HepG2 (cell line): ENCODE results near the gene MAPKAPK3. TPM values are rescaled to one million over a fixed set of nuclear protein-coding genes. Genes with fewer than 3 reads are reported as not detected.
A peak's percentile ranks its signal among the peaks of the same experiment; 100 is the strongest.

Source experiments
- ARHGAP35 ChIP-seq: sonication (generic); formaldehyde crosslinking; IDR thresholded peaks from 2 replicates; pipeline ENCODE4 v1.9.0; 2022; ENCODE audit warnings: mild to moderate bottlenecking, inconsistent platforms, moderate library complexity, missing genetic modification reagents, borderline replicate concordance
- BORCS8-MEF2B ChIP-seq: sonication (generic); formaldehyde crosslinking; IDR thresholded peaks from 2 replicates; pipeline ENCODE4 v1.8.0; 2022; ENCODE audit warnings: mild to moderate bottlenecking, missing genetic modification reagents
- CENPX ChIP-seq: sonication (generic); formaldehyde crosslinking; IDR thresholded peaks from 2 replicates; pipeline ENCODE4 v1.9.0; 2021; ENCODE audit warnings: mild to moderate bottlenecking, missing genetic modification reagents, moderate library complexity
- ETV6 ChIP-seq: sonication (generic); formaldehyde crosslinking; conservative IDR thresholded peaks from 2 replicates; pipeline ENCODE4 v1.4.0; 2020; ENCODE audit warnings: missing genetic modification reagents
- FLYWCH1 ChIP-seq: sonication (generic); formaldehyde crosslinking; IDR thresholded peaks from 2 replicates; pipeline ENCODE4 v1.8.1; 2023; ENCODE audit warnings: mild to moderate bottlenecking, missing genetic modification reagents
- GABPA ChIP-seq, 2 experiments: IDR thresholded peaks; 2 replicates each; pipeline ENCODE4 v1.6.1; 2011 to 2016; ENCODE audit warnings: low read depth in 2 of 2, low read length in 1 of 2, missing biosample characterization in 1 of 2, missing genetic modification characterization in 1 of 2
- KLF13 ChIP-seq: sonication (generic); formaldehyde crosslinking; IDR thresholded peaks from 2 replicates; pipeline ENCODE4 v1.4.0; 2020; ENCODE audit warnings: mild to moderate bottlenecking, missing genetic modification reagents
- MIER3 ChIP-seq: IDR thresholded peaks from 2 replicates; pipeline ENCODE4 v1.6.1; 2016; ENCODE audit warnings: missing compliant biosample characterization, borderline replicate concordance
- PCBP1 ChIP-seq: fragments of 200-400 bp; formaldehyde crosslinking; IDR thresholded peaks from 2 replicates; pipeline ENCODE4 v1.6.1; 2017; ENCODE audit warnings: mild to moderate bottlenecking, low read depth, low read length, borderline replicate concordance
- PHF20 ChIP-seq: sonication (generic); formaldehyde crosslinking; IDR thresholded peaks from 2 replicates; pipeline ENCODE4 v1.5.0; 2020; ENCODE audit warnings: mild to moderate bottlenecking, missing genetic modification reagents
- RBFOX2 ChIP-seq: fragments of 200-400 bp; formaldehyde crosslinking; IDR thresholded peaks from 2 replicates; pipeline ENCODE4 v1.6.1; 2017; ENCODE audit warnings: low read depth, mild to moderate bottlenecking, low read length
- RFX5 ChIP-seq: IDR thresholded peaks from 2 replicates; pipeline ENCODE4 v1.6.1; 2011; ENCODE audit warnings: low read depth, low read length, improper control_type of control experiment
- TAF1 ChIP-seq: sonication (generic); formaldehyde crosslinking; IDR thresholded peaks from 2 replicates; pipeline ENCODE4 v1.4.0; 2020; ENCODE audit warnings: missing genetic modification reagents
- TRAFD1 ChIP-seq: sonication (generic); formaldehyde crosslinking; IDR thresholded peaks from 2 replicates; pipeline ENCODE4 v1.5.1; 2020; ENCODE audit warnings: missing genetic modification reagents, mild to moderate bottlenecking, borderline replicate concordance
- ZNF276 ChIP-seq: sonication (generic); formaldehyde crosslinking; IDR thresholded peaks from 2 replicates; pipeline ENCODE4 v1.4.0; 2020; ENCODE audit warnings: mild to moderate bottlenecking, low read depth, missing genetic modification reagents
- ZNF292 ChIP-seq: sonication (generic); formaldehyde crosslinking; IDR thresholded peaks from 2 replicates; pipeline ENCODE4 v1.8.1; 2022; ENCODE audit warnings: mild to moderate bottlenecking, low read depth, missing genetic modification reagents, borderline replicate concordance
- ZNF335 ChIP-seq: sonication (generic); formaldehyde crosslinking; IDR thresholded peaks from 2 replicates; pipeline ENCODE4 v1.4.0; 2020; ENCODE audit warnings: missing genetic modification reagents
- ZNF468 ChIP-seq: sonication (generic); formaldehyde crosslinking; IDR thresholded peaks from 2 replicates; pipeline ENCODE4 v1.8.0; 2022; ENCODE audit warnings: mild to moderate bottlenecking, moderate library complexity, missing genetic modification reagents
- ZNF580 ChIP-seq: IDR thresholded peaks from 2 replicates; pipeline ENCODE4 v1.6.1; 2016; ENCODE audit warnings: low read depth, borderline replicate concordance
- ZNF704 ChIP-seq: sonication (generic); formaldehyde crosslinking; IDR thresholded peaks from 2 replicates; pipeline ENCODE4 v1.8.1; 2023; ENCODE audit warnings: mild to moderate bottlenecking, inconsistent platforms, moderate library complexity, missing genetic modification reagents, borderline replicate concordance
- ZNF749 ChIP-seq: sonication (generic); formaldehyde crosslinking; IDR thresholded peaks from 2 replicates; pipeline ENCODE4 v1.8.0; 2022; ENCODE audit warnings: mild to moderate bottlenecking, missing genetic modification reagents, moderate library complexity, borderline replicate concordance
- ZNF841 ChIP-seq: sonication (generic); formaldehyde crosslinking; IDR thresholded peaks from 2 replicates; pipeline ENCODE4 v1.8.1; 2023; ENCODE audit warnings: missing genetic modification reagents, borderline replicate concordance
- ZSCAN20 ChIP-seq: sonication (generic); formaldehyde crosslinking; IDR thresholded peaks from 2 replicates; pipeline ENCODE4 v1.4.0; 2020; ENCODE audit warnings: missing genetic modification reagents, mild to moderate bottlenecking, borderline replicate concordance
- polyA plus RNA-seq, 8 experiments: library from polyadenylated mRNA; depleted of rRNA in 3 of 8; stranded (reverse) in 7 of 8; unstranded in 1 of 8; fragments of >200 nt; fragmentation: Illumina TruSeq in 4 of 8; extraction: Trizol in 4 of 8; gene quantifications; 2 replicates each; pipeline versions ENCODE4 v1.2.1 to v1.2.3, GENCODE V29; 2011 to 2016; ENCODE audit warnings: low read depth in 4 of 8, missing spikeins in 1 of 8, mixed read lengths in 1 of 8; ENCODE audit not compliant: insufficient read depth in 1 of 8
- total RNA-seq, 5 experiments: library from RNA; depleted of rRNA; stranded (reverse); fragments of >200 nt; fragmentation: Illumina TruSeq; extraction: Trizol; gene quantifications; 2 replicates each; pipeline ENCODE4 v1.2.3, GENCODE V29; 2016; ENCODE audit warnings: low read depth in 1 of 5

MAPKAPK3 gene
- total and polyA plus RNA-seq, 2 of the 13 experiments (the other 11 are each of a cell fraction or from before 2014, with no cell fraction given): 39.9 to 41.2 TPM

- TF ChIP-seq ZNF292 (CRISPR knock-in tag) (no peak), ZNF841 (CRISPR knock-in tag) (no peak), BORCS8-MEF2B (CRISPR knock-in tag) (peak; percentile 43; the same call in 1 of the 2 replicates), PCBP1 (0 out of 2 replicates have a peak, but pooled peaks have one; percentile 75), ETV6 (peak; percentile 59; the same call in 1 of the 2 replicates), ZNF704 (CRISPR knock-in tag) (no peak), ZNF749 (CRISPR knock-in tag) (no peak; the same call in 1 of the 2 replicates), TAF1 (CRISPR knock-in tag) (peak; percentile 74), MIER3 (peak; percentile 56; the same call in 1 of the 2 replicates), RFX5 (no peak), CENPX (CRISPR knock-in tag) (no peak), PHF20 (peak; percentile 94), TRAFD1 (CRISPR knock-in tag) (no peak), ZNF580 (CRISPR knock-in tag) (peak; percentile 85; the same call in 1 of the 2 replicates), GABPA (IDR thresholded peaks at IDR 0.05; ENCODE audit: low read depth, low read length) (peak; percentile 83), GABPA (CRISPR knock-in tag; IDR thresholded peaks at IDR 0.05; ENCODE audit: low read depth) (peak; percentile 97), KLF13 (CRISPR knock-in tag) (peak; percentile 66; the same call in 1 of the 2 replicates), ZSCAN20 (CRISPR knock-in tag) (no peak), ARHGAP35 (CRISPR knock-in tag) (peak; percentile 77; the same call in 1 of the 2 replicates), FLYWCH1 (no peak), ZNF468 (no peak), RBFOX2 (peak; percentile 83), ZNF335 (CRISPR knock-in tag) (no peak; the same call in 1 of the 2 replicates), ZNF276 (CRISPR knock-in tag) (peak; percentile 92; the same call in 1 of the 2 replicates)
These were observed 47.8 kb upstream of the MAPKAPK3 start, which contains the start of gene HEMK1 (continued) for GRCh38 chr3:50568947-50569749.
